A549 (cell line): Measurements from ENCODE around the gene SALL3. TPM values are rescaled to one million over a fixed set of nuclear protein-coding genes. Genes with fewer than 3 reads are reported as not detected.

Experiments used
- ATAC-seq, 2 experiments: fragments of 200-7000 bp in 1 of 2; fragments of >200 bp in 1 of 2; cut with Nextera tagmentation in 1 of 2; cut with Tn5 transposase in 1 of 2; 3 replicates each; pipeline versions ENCODE4 v1.8.0 to v1.9.1; 2018 to 2020; ENCODE audit warnings: mild to moderate bottlenecking in 1 of 2, moderate library complexity in 1 of 2
- CTCF ChIA-PET: fragments of 300-600 bp; sonication (Branson Sonifier 250); formaldehyde crosslinking; extraction: SDS; loops from one replicate; lab custom pipeline; 2021; ENCODE audit warnings: antibody characterized with exemption, inconsistent platforms; lab: Yijun Ruan, JAX
- POLR2A ChIA-PET: fragments of 350-600 bp; formaldehyde crosslinking; extraction: SDS; loops from one replicate; lab custom pipeline; 2021; ENCODE audit warnings: antibody characterized with exemption, inconsistent platforms; lab: Yijun Ruan, JAX
- DNase-seq, 2 experiments: peaks; one replicate each; pipeline versions ENCODE4 v3.0.0 to v3.0.0-alpha.2; 2011 to 2016; ENCODE audit warnings: low read depth in 1 of 2, low spot score in 1 of 2
- FAIRE-seq: peaks from 2 replicates; lab custom pipeline; 2011; peaks lifted over from hg19 to GRCh38; lab: Jason Lieb, UNC
- H3K27ac ChIP-seq, 2 experiments: fragments of >200 bp; sonication (Bioruptor Twin); formaldehyde crosslinking; 3 replicates each; pipeline ENCODE4 v1.5.1; 2016 to 2017
- H3K4me1 ChIP-seq: fragments of >200 bp; sonication (Bioruptor Twin); formaldehyde crosslinking; 3 replicates; pipeline ENCODE4 v1.6.1; 2016
- H3K4me2 ChIP-seq: fragments of >200 bp; sonication (Bioruptor Twin); formaldehyde crosslinking; 3 replicates; pipeline ENCODE4 v1.6.1; 2016
- H3K4me3 ChIP-seq: fragments of >200 bp; sonication (Bioruptor Twin); formaldehyde crosslinking; 3 replicates; pipeline ENCODE4 v1.5.1; 2016
- H3K9me3 ChIP-seq: fragments of >200 bp; sonication (Bioruptor Twin); formaldehyde crosslinking; 3 replicates; pipeline ENCODE4 v1.6.1; 2016
- ATOH8 ChIP-seq: fragments of 250-450 bp; sonication (Bioruptor Pico); IDR thresholded peaks from 2 replicates; pipeline ENCODE4 v1.5.0; 2020; ENCODE audit warnings: low read depth, mild to moderate bottlenecking, moderate library complexity
- BCL3 ChIP-seq: fragments of >200 bp; sonication (Bioruptor Twin); formaldehyde crosslinking; IDR thresholded peaks from 3 replicates; pipeline ENCODE4 v1.6.1; 2016
- CBX2 ChIP-seq: fragments of 200-600 bp; sonication (generic); IDR thresholded peaks from 2 replicates; pipeline ENCODE4 v1.6.1; 2016; ENCODE audit warnings: low read depth, mild to moderate bottlenecking, borderline replicate concordance
- CHD4 ChIP-seq: fragments of 200-600 bp; sonication (generic); IDR thresholded peaks from 2 replicates; pipeline ENCODE4 v1.6.1; 2016; ENCODE audit warnings: antibody characterized with exemption, mild to moderate bottlenecking, borderline replicate concordance
- E2F6 ChIP-seq: IDR thresholded peaks from 2 replicates; pipeline ENCODE4 v1.6.1; 2012; ENCODE audit warnings: low read depth, borderline replicate concordance
- EHF ChIP-seq: fragments of 250-450 bp; sonication (Bioruptor Pico); IDR thresholded peaks from 2 replicates; pipeline ENCODE4 v1.5.0; 2020; ENCODE audit warnings: mild to moderate bottlenecking
- ESRRA ChIP-seq: fragments of 150-350 bp; IDR thresholded peaks from 2 replicates; pipeline ENCODE4 v1.6.1; 2014; ENCODE audit warnings: mild to moderate bottlenecking, low read length, borderline replicate concordance
- HMGXB4 ChIP-seq: fragments of 250-450 bp; sonication (Bioruptor Pico); IDR thresholded peaks from 2 replicates; pipeline ENCODE4 v1.5.0; 2021; ENCODE audit warnings: mild to moderate bottlenecking, moderate library complexity, borderline replicate concordance
- HOXA7 ChIP-seq: fragments of 250-450 bp; sonication (Bioruptor Pico); IDR thresholded peaks from 2 replicates; pipeline ENCODE4 v1.5.0; 2020; ENCODE audit warnings: mild to moderate bottlenecking, moderate library complexity
- HOXB13 ChIP-seq: fragments of 250-450 bp; sonication (Bioruptor Pico); IDR thresholded peaks from 2 replicates; pipeline ENCODE4 v1.5.0; 2020; ENCODE audit warnings: low read depth, mild to moderate bottlenecking, moderate library complexity
- JUNB ChIP-seq: fragments of >200 bp; sonication (Bioruptor Twin); formaldehyde crosslinking; IDR thresholded peaks from 2 replicates; pipeline ENCODE4 v1.6.1; 2016
- KDM1A ChIP-seq: fragments of 200-600 bp; sonication (generic); IDR thresholded peaks from 2 replicates; pipeline ENCODE4 v1.6.1; 2016; ENCODE audit warnings: low read depth, mild to moderate bottlenecking
- MAFK ChIP-seq: fragments of 450-650 bp; IDR thresholded peaks from 2 replicates; pipeline ENCODE4 v1.6.1; 2014; ENCODE audit not compliant: partially characterized antibody
- MAX ChIP-seq: IDR thresholded peaks from 2 replicates; pipeline ENCODE4 v1.6.1; 2012
- MAZ ChIP-seq: fragments of 150-350 bp; IDR thresholded peaks from 2 replicates; pipeline ENCODE4 v1.6.1; 2014; ENCODE audit warnings: antibody characterized with exemption, low read depth, low read length, borderline replicate concordance
- NFE2L2 ChIP-seq: fragments of 150-350 bp; conservative IDR thresholded peaks from 2 replicates; pipeline ENCODE4 v1.6.1; 2014; ENCODE audit warnings: low read length
- NR3C1 ChIP-seq: fragments of >200 bp; sonication (Bioruptor Twin); formaldehyde crosslinking; IDR thresholded peaks from 3 replicates; pipeline ENCODE4 v1.6.1; 2017
- POLR2AphosphoS2 ChIP-seq: conservative IDR thresholded peaks from 2 replicates; pipeline ENCODE4 v1.6.1; 2012; ENCODE audit warnings: low read length, improper control_type of control experiment, inconsistent platforms
- REST ChIP-seq: fragments of 200-600 bp; sonication (generic); IDR thresholded peaks from 2 replicates; pipeline ENCODE4 v1.6.1; 2016; ENCODE audit warnings: antibody characterized with exemption, mild to moderate bottlenecking, moderate library complexity
- RFX5 ChIP-seq: fragments of 450-650 bp; IDR thresholded peaks from 2 replicates; pipeline ENCODE4 v1.7.1; 2014; ENCODE audit warnings: antibody characterized with exemption, mild to moderate bottlenecking, moderate library complexity
- RNF2 ChIP-seq: fragments of 200-600 bp; sonication (generic); IDR thresholded peaks from 2 replicates; pipeline ENCODE4 v1.6.1; 2016; ENCODE audit warnings: low read depth, mild to moderate bottlenecking, antibody characterized with exemption, moderate library complexity, borderline replicate concordance
- SREBF2 ChIP-seq: fragments of 450-650 bp; IDR thresholded peaks from 2 replicates; pipeline ENCODE4 v1.6.1; 2014; ENCODE audit warnings: mild to moderate bottlenecking, moderate library complexity
- ZSCAN20 ChIP-seq: fragments of 250-450 bp; sonication (Bioruptor Pico); IDR thresholded peaks from 2 replicates; pipeline ENCODE4 v1.8.0; 2022; ENCODE audit warnings: mild to moderate bottlenecking, moderate library complexity
- WGBS: methylation state at CpG from one replicate; pipeline ENCODE4 v1.1.6; 2017; ENCODE audit errors: missing lambda C conversion rate; 5-methylcytosine and 5-hydroxymethylcytosine counted together
- polyA plus RNA-seq, 4 experiments: library from polyadenylated mRNA; depleted of rRNA in 3 of 4; stranded (reverse); fragments of >200 nt; fragmentation: RNase III in 1 of 4; extraction: RNeasy Plus Mini Kit Qiagen cat#74134 plus additional on column Dnase treatment in 1 of 4; gene quantifications; 2 replicates in 3 of 4; 3 replicates in 1 of 4; pipeline ENCODE4 v1.2.3, GENCODE V29; 2011 to 2017

Gene SALL3
- polyA plus RNA-seq, 2 of the 4 experiments (the other 2 are of a cell fraction): not detected

GRCh38 chr18:78975699-78976335 lies 3.8 kb upstream of the SALL3 start:
- ATAC-seq (no peak), DNase-seq (no peak), FAIRE-seq (no peak)
- H3K4me3 ChIP-seq: no peak overlapping the region
- TF ChIP-seq NR3C1: no peak
- no peak for TF ChIP-seq REST
- no peak for TF ChIP-seq HOXA7
- TF ChIP-seq CHD4: no peak
- TF ChIP-seq E2F6: no peak
- TF ChIP-seq EHF (CRISPR knock-in tag): no peak
- no peak for TF ChIP-seq MAX
- no peak for TF ChIP-seq BCL3
- TF ChIP-seq RNF2: no peak
- no peak for TF ChIP-seq POLR2AphosphoS2
- no peak for TF ChIP-seq KDM1A
- TF ChIP-seq RFX5: no peak
- no peak for TF ChIP-seq ESRRA
- TF ChIP-seq HOXB13: no peak
- no peak overlapping the region for H3K4me2 ChIP-seq
- no peaks in the 10 kb centered on the region for H3K4me1 ChIP-seq
- H3K27ac ChIP-seq: no peak overlapping the region
- ChIA-PET POLR2A (no interaction called here), CTCF (interaction anchor here (0.7 kb wide), 1 partner anchor 10 kb away, joined by 3 read pairs; no protein-coding TSS in a partner anchor)
- WGBS: 18% methylated on average over 4 of the region's 4 CpGs
- no peaks in the 10 kb centered on the region for H3K9me3 ChIP-seq

GRCh38 chr18:78976765-78977636 lies 2.6 kb upstream of the SALL3 start:
- Histone ChIP-seq H3K9me3 (no peaks in the 10 kb centered on the region), H3K4me3 (no peak overlapping the region), H3K4me1 (no peaks in the 10 kb centered on the region), H3K4me2 (no peak overlapping the region), H3K27ac (no peak overlapping the region)
- DNase-seq (no peak), FAIRE-seq (no peak), ATAC-seq (no peak)
- ChIA-PET CTCF (no interaction called here), POLR2A (no interaction called here)
- 59% methylated on average over 39 of the region's 51 CpGs for WGBS
- TF ChIP-seq CBX2 (no peak), ATOH8 (CRISPR knock-in tag) (no peak), POLR2AphosphoS2 (no peak), HMGXB4 (CRISPR knock-in tag) (no peak), ZSCAN20 (CRISPR knock-in tag) (no peak), REST (no peak), NFE2L2 (no peak), KDM1A (no peak), MAZ (no peak), SREBF2 (no peak), MAFK (no peak), JUNB (no peak)
